ENCODE measurements around the gene NEURL1B.

Gene NEURL1B

GRCh38 chr5:172720655-172721054 lies 79.6 kb downstream of the NEURL1B start:
- H3K4me3 ChIP-seq (ENCODE audit: low read depth, low read length) = no peak overlapping the region
- TF ChIP-seq MYC (IDR thresholded peaks at IDR 0.05; ENCODE audit: low read depth, low read length) = no peak

GRCh38 chr5:172721455-172722326 lies 80.6 kb downstream of the NEURL1B start:
- no peak overlapping the region for H3K4me3 ChIP-seq (ENCODE audit: low read depth, low read length)
- TF ChIP-seq MAX (IDR thresholded peaks at IDR 0.05; ENCODE audit: low read depth, low read length) = no peak
- no peak for TF ChIP-seq POLR2A (IDR thresholded peaks at IDR 0.05; ENCODE audit: extremely low read depth, insufficient read length)
- TF ChIP-seq CTCF (IDR thresholded peaks at IDR 0.05; ENCODE audit: low read depth, low read length) = no peak
- no peak for TF ChIP-seq MYC (IDR thresholded peaks at IDR 0.05; ENCODE audit: low read depth, low read length)
- no peak for DNase-seq (ENCODE audit: low read depth)

More at GRCh38 chr5:172720655-172721054, 79.6 kb downstream of the NEURL1B start:
- no peak for DNase-seq (ENCODE audit: low read depth)

GRCh38 chr5:172722327-172722815 lies 81.3 kb downstream of the NEURL1B start:
- no peak for DNase-seq (ENCODE audit: low read depth)
- H3K4me3 ChIP-seq (ENCODE audit: low read depth, low read length) = no peak overlapping the region

GRCh38 chr5:172723508-172723907 lies 82.4 kb downstream of the NEURL1B start:
- TF ChIP-seq CTCF (IDR thresholded peaks at IDR 0.05; ENCODE audit: low read depth, low read length) (no peak), MYC (IDR thresholded peaks at IDR 0.05; ENCODE audit: low read depth, low read length) (no peak), MAX (IDR thresholded peaks at IDR 0.05; ENCODE audit: low read depth, low read length) (no peak), POLR2A (IDR thresholded peaks at IDR 0.05; ENCODE audit: extremely low read depth, insufficient read length) (no peak)
- no peak for DNase-seq (ENCODE audit: low read depth)

More at GRCh38 chr5:172722327-172722815, 81.3 kb downstream of the NEURL1B start:
- no peak for TF ChIP-seq MYC (IDR thresholded peaks at IDR 0.05; ENCODE audit: low read depth, low read length)
- TF ChIP-seq CTCF (IDR thresholded peaks at IDR 0.05; ENCODE audit: low read depth, low read length) = no peak
- TF ChIP-seq MAX (IDR thresholded peaks at IDR 0.05; ENCODE audit: low read depth, low read length) = no peak
- TF ChIP-seq POLR2A (IDR thresholded peaks at IDR 0.05; ENCODE audit: extremely low read depth, insufficient read length) = no peak

GRCh38 chr5:172724242-172725183 lies 83.5 kb downstream of the NEURL1B start:
- TF ChIP-seq MYC (IDR thresholded peaks at IDR 0.05; ENCODE audit: low read depth, low read length) (no peak), MAX (IDR thresholded peaks at IDR 0.05; ENCODE audit: low read depth, low read length) (no peak), POLR2A (IDR thresholded peaks at IDR 0.05; ENCODE audit: extremely low read depth, insufficient read length) (no peak), CTCF (IDR thresholded peaks at IDR 0.05; ENCODE audit: low read depth, low read length) (no peak)
- H3K4me3 ChIP-seq (ENCODE audit: low read depth, low read length) = no peak overlapping the region
- DNase-seq (ENCODE audit: low read depth) = no peak

More at GRCh38 chr5:172723508-172723907, 82.4 kb downstream of the NEURL1B start:
- H3K4me3 ChIP-seq (ENCODE audit: low read depth, low read length) = no peak overlapping the region
